B cell (primary cell): ENCODE results near the gene MAPT. TPM values are rescaled to one million over a fixed set of nuclear protein-coding genes. Genes with fewer than 3 reads are reported as not detected.
A peak's percentile ranks its signal among the peaks of the same experiment; 100 is the strongest.

Source experiments
- ATAC-seq: fragments of 200-7000 bp; cut with Tn5 transposase; one replicate; pipeline ENCODE4 v1.10.0; 2021; ENCODE audit warnings: low read depth, mild to moderate bottlenecking, moderate number of reproducible peaks, moderate library complexity
- CTCF ChIA-PET: fragments of 350-600 bp; sonication (Branson Sonifier 250); formaldehyde crosslinking; loops from one replicate; lab custom pipeline; 2021; ENCODE audit warnings: antibody characterized with exemption, inconsistent platforms; lab: Charles Lee
- POLR2A ChIA-PET: fragments of 350-600 bp; sonication (Branson Sonifier 250); formaldehyde crosslinking; loops from one replicate; lab custom pipeline; 2021; ENCODE audit warnings: antibody characterized with exemption; lab: Charles Lee
- DNase-seq: peaks from one replicate; pipeline ENCODE4 v3.0.0; 2013
- H2AFZ ChIP-seq: 2 replicates; pipeline ENCODE4 v1.6.1; 2012; ENCODE audit warnings: mild to moderate bottlenecking, low read depth, low read length; ENCODE audit not compliant: insufficient read depth, poor library complexity, severe bottlenecking
- H3K27ac ChIP-seq, 2 donors: 1 replicate in 1 of 2; 2 replicates in 1 of 2; pipeline ENCODE4 v1.5.1; 2012 to 2013; ENCODE audit warnings: low read length in 2 of 2, mild to moderate bottlenecking in 2 of 2, moderate library complexity in 1 of 2
- H3K27me3 ChIP-seq, 4 experiments: fragments of 200-600 bp in 1 of 4; sonication (generic) in 1 of 4; replicated peaks in 1 of 4; 1 replicate in 2 of 4; 2 replicates in 2 of 4; pipeline versions ENCODE4 v1.6.1 to v1.7.0; 2013 to 2016; ENCODE audit warnings: low read length in 3 of 4, mild to moderate bottlenecking in 2 of 4, mixed read lengths in 1 of 4, moderate library complexity in 1 of 4; ENCODE audit not compliant: insufficient read depth in 4 of 4, control insufficient read depth in 3 of 4; ENCODE audit errors: control extremely low read depth in 1 of 4
- H3K36me3 ChIP-seq, 2 experiments: replicated peaks in 1 of 2; 1 replicate in 1 of 2; 2 replicates in 1 of 2; pipeline versions ENCODE4 v1.6.1 to v1.7.1; 2013; ENCODE audit warnings: low read length in 1 of 2; ENCODE audit not compliant: insufficient read depth in 2 of 2, control insufficient read depth in 1 of 2; ENCODE audit errors: control extremely low read depth in 1 of 2, extremely low read depth in 1 of 2
- H3K4me1 ChIP-seq, 2 donors: fragments of 200-600 bp in 1 of 2; sonication (generic) in 1 of 2; 1 replicate in 1 of 2; 2 replicates in 1 of 2; pipeline versions ENCODE4 v1.5.1 to v1.6.1; 2013 to 2017; ENCODE audit warnings: low read length in 2 of 2; ENCODE audit not compliant: control insufficient read depth in 2 of 2, insufficient read depth in 2 of 2
- H3K4me2 ChIP-seq: replicated peaks from 2 replicates; pipeline ENCODE3; 2012; ENCODE audit warnings: mild to moderate bottlenecking, low read depth, low read length; ENCODE audit not compliant: poor library complexity, severe bottlenecking
- H3K4me3 ChIP-seq, 5 experiments: fragments of 200-600 bp in 1 of 5; sonication (generic) in 1 of 5; 1 replicate in 3 of 5; 2 replicates in 2 of 5; pipeline versions ENCODE4 v1.5.1 to v1.7.0; 2011 to 2016; ENCODE audit warnings: low read length in 4 of 5, mild to moderate bottlenecking in 4 of 5, low read depth in 2 of 5, control low read depth in 1 of 5, moderate library complexity in 1 of 5; ENCODE audit not compliant: insufficient read depth in 1 of 5; ENCODE audit errors: control extremely low read depth in 1 of 5, extremely low read depth in 1 of 5
- H3K79me2 ChIP-seq: fragments of 200-600 bp; sonication (generic); one replicate; pipeline ENCODE4 v1.6.0; 2016; ENCODE audit warnings: low read length; ENCODE audit not compliant: control insufficient read depth, insufficient read depth
- H3K9ac ChIP-seq: fragments of 200-600 bp; sonication (generic); 2 replicates; pipeline ENCODE4 v1.6.1; 2017; ENCODE audit warnings: mild to moderate bottlenecking, low read length, moderate library complexity
- H3K9me3 ChIP-seq, 3 donors: one replicate each; pipeline versions ENCODE4 v1.6.1 to v1.7.1; 2013; ENCODE audit warnings: low read length in 2 of 3; ENCODE audit not compliant: control insufficient read depth in 2 of 3, insufficient read depth in 1 of 3; ENCODE audit errors: control extremely low read depth in 1 of 3
- H4K20me1 ChIP-seq: 2 replicates; pipeline ENCODE4 v1.6.0; 2012; ENCODE audit warnings: mild to moderate bottlenecking, low read length; ENCODE audit not compliant: insufficient read depth, control insufficient read depth, poor library complexity, severe bottlenecking
- H3K27ac Mint-ChIP-seq: one replicate; pipeline ENCODE4 v1.8.0; 2021; ENCODE audit warnings: mixed read lengths
- H3K27me3 Mint-ChIP-seq: one replicate; pipeline ENCODE4 v1.8.0; 2021; ENCODE audit warnings: mixed read lengths
- H3K4me1 Mint-ChIP-seq: one replicate; pipeline ENCODE4 v1.8.0; 2021; ENCODE audit warnings: mixed read lengths
- H3K4me3 Mint-ChIP-seq: one replicate; pipeline ENCODE4 v1.8.0; 2021; ENCODE audit warnings: mixed read lengths
- H3K9me3 Mint-ChIP-seq: one replicate; pipeline ENCODE4 v1.8.0; 2022; ENCODE audit warnings: mixed read lengths; ENCODE audit not compliant: insufficient read depth
- CTCF ChIP-seq: fragments of 200-600 bp; IDR thresholded peaks from one replicate; pipeline ENCODE4 v1.8.0; 2022; ENCODE audit warnings: antibody characterized with exemption, mild to moderate bottlenecking
- EZH2 ChIP-seq: IDR thresholded peaks from 2 replicates; pipeline ENCODE4 v1.6.1; 2012; ENCODE audit warnings: borderline replicate concordance, low read depth, mild to moderate bottlenecking, moderate library complexity, low read length; ENCODE audit not compliant: insufficient read depth, poor library complexity, severe bottlenecking
- whole genome bisulfite sequencing: methylation state at CpG from one replicate; pipeline ENCODE4 v1.1.5; 2013; ENCODE audit warnings: missing lambda C conversion rate; ENCODE audit not compliant: insufficient coverage; 5-methylcytosine and 5-hydroxymethylcytosine counted together
- intact Hi-C: fragments of 100-400 bp; cut with micrococcal nuclease; formaldehyde crosslinking; loops from one replicate; pipeline ENCODE4 v1.10.0; 2022
- polyA plus RNA-seq: library from polyadenylated mRNA; depleted of rRNA; stranded (reverse); fragments of >200 nt; gene quantifications from 2 replicates; pipeline ENCODE4 v1.2.3, GENCODE V29; 2012
- total RNA-seq, 2 donors: library from RNA; stranded (reverse); fragments of 120-200 nt in 1 of 2; gene quantifications; 1 replicate in 1 of 2; 2 replicates in 1 of 2; pipeline versions ENCODE4 v1.2.3 to v1.2.4, GENCODE V29; 2013 to 2022

MAPT gene
- total and polyA plus RNA-seq, 2 donors (not counting 1 experiment from before 2014, with no cell fraction given), result 0.13 to 0.20 TPM

GRCh38 chr17:46002311-46002972 lies 108.1 kb downstream of the MAPT start:
- ChIA-PET CTCF (interaction anchor here (0.6 to 7.6 kb wide), 20 partner anchors 12 to 284 kb away, joined by 3 to 122 read pairs (median 4); partner anchors contain the start of gene KANSL1), POLR2A (interaction anchor here (0.6 to 0.7 kb wide), 2 partner anchors 38 to 50 kb away, joined by 3 to 6 read pairs; no protein-coding TSS in a partner anchor)
- Histone ChIP-seq H3K4me2 (no peak overlapping the region), H4K20me1 (no peaks in the 10 kb centered on the region), H3K9ac (no peak overlapping the region), H3K27ac (no peak overlapping the region), H3K4me3 (no peak overlapping the region), H3K4me1 (peaks cover 0 to 5% of the 10 kb centered on the region in 2 donors), H3K36me3 (no peaks in the 10 kb centered on the region), H3K79me2 (no peaks in the 10 kb centered on the region), H3K9me3 (no peaks in the 10 kb centered on the region), H3K27me3 (no peaks in the 10 kb centered on the region), H2AFZ (peak overlapping the region; percentile 5)
- Mint-ChIP-seq H3K4me1 (no peaks in the 10 kb centered on the region), H3K9me3 (no peaks in the 10 kb centered on the region), H3K27me3 (no peaks in the 10 kb centered on the region), H3K27ac (no peak overlapping the region), H3K4me3 (no peak overlapping the region)
- peak; percentile 84 for DNase-seq
- 23% methylated on average over 7 of the region's 8 CpGs for WGBS
- TF ChIP-seq CTCF, result peak; percentile 92
- TF ChIP-seq EZH2, result no peak
- ATAC-seq, result peak; percentile 97
- intact Hi-C loops, result loop anchor here (1.0 kb wide), 2 partner anchors 42 to 59 kb away; no protein-coding TSS in a partner anchor

- Histone ChIP-seq H3K36me3 (no peaks in the 10 kb centered on the region), H4K20me1 (no peaks in the 10 kb centered on the region), H3K27me3 (no peaks in the 10 kb centered on the region), H3K4me1 (peaks cover 0 to 5% of the 10 kb centered on the region in 2 donors), H3K4me3 (no peak overlapping the region), H3K4me2 (no peak overlapping the region), H3K27ac (no peak overlapping the region), H3K9ac (no peak overlapping the region), H2AFZ (peak overlapping the region; percentile 5), H3K9me3 (no peaks in the 10 kb centered on the region), H3K79me2 (no peaks in the 10 kb centered on the region)
- CTCF ChIA-PET, result interaction anchor here (0.7 to 7.6 kb wide), 17 partner anchors 17 to 284 kb away, joined by 3 to 122 read pairs (median 5); partner anchors contain the start of gene KANSL1
- ATAC-seq (no peak), DNase-seq (no peak)
- POLR2A ChIA-PET, result interaction anchor here (0.6 to 0.7 kb wide), 2 partner anchors 38 to 49 kb away, joined by 3 to 6 read pairs; no protein-coding TSS in a partner anchor
- Mint-ChIP-seq H3K27me3 (peaks cover 2% of the 10 kb centered on the region), H3K27ac (no peak overlapping the region), H3K9me3 (no peaks in the 10 kb centered on the region), H3K4me3 (no peak overlapping the region), H3K4me1 (no peaks in the 10 kb centered on the region)
- TF ChIP-seq EZH2 (no peak), CTCF (no peak)
- intact Hi-C loops, result loop anchor here (1.0 kb wide), 2 partner anchors 41 to 58 kb away; no protein-coding TSS in a partner anchor
- WGBS, result 30% methylated on average over 2 of the region's 7 CpGs
Measured at GRCh38 chr17:46002973-46003316, 108.6 kb downstream of the MAPT start.
